GM12878 (cell line): ENCODE results near the gene CD164. TPM values are rescaled to one million over a fixed set of nuclear protein-coding genes. Genes with fewer than 3 reads are reported as not detected.

ENCODE experiments used
- ATAC-seq: fragments of 200-7000 bp; cut with Tn5 transposase; 3 replicates; pipeline ENCODE4 v1.9.1; 2020; ENCODE audit warnings: mild to moderate bottlenecking, moderate library complexity
- BruUV-seq: library from RNA; stranded (reverse); fragments of 400-500 nt; replicated peaks from 2 replicates; lab custom pipeline; 2021; lab: Mats Ljungman, UMichigan
- CTCF ChIA-PET: fragments of 300-600 bp; sonication (Branson Sonifier 250); formaldehyde crosslinking; extraction: SDS; loops from one replicate; lab custom pipeline; 2021; ENCODE audit warnings: inconsistent platforms; lab: Yijun Ruan, JAX
- POLR2A ChIA-PET: fragments of 350-600 bp; formaldehyde crosslinking; extraction: SDS; loops from one replicate; lab custom pipeline; 2021; ENCODE audit warnings: inconsistent platforms; lab: Charles Lee
- RAD21 ChIA-PET: fragments of 300-600 bp; sonication (Branson Sonifier 250); formaldehyde crosslinking; loops from one replicate; lab custom pipeline; 2023; ENCODE audit warnings: antibody characterized with exemption; ENCODE audit not compliant: unreplicated experiment; lab: Charles Lee
- SMC1A ChIA-PET: fragments of 300-600 bp; sonication (Branson Sonifier 250); formaldehyde crosslinking; loops from one replicate; lab custom pipeline; 2023; ENCODE audit not compliant: unreplicated experiment, uncharacterized antibody; lab: Charles Lee
- DNase-seq: peaks from one replicate; pipeline ENCODE4 v3.0.0-alpha.2; 2011; ENCODE audit warnings: low read depth, low spot score
- FAIRE-seq: peaks from 3 replicates; lab custom pipeline; 2011; peaks lifted over from hg19 to GRCh38; lab: Jason Lieb, UNC
- H2AFZ ChIP-seq: 2 replicates; pipeline ENCODE4 v1.6.0; 2011; ENCODE audit warnings: low read depth, low read length, control low read depth; ENCODE audit not compliant: control insufficient read depth
- H3K27ac ChIP-seq: 2 replicates; pipeline ENCODE4 v1.5.1; 2011; ENCODE audit warnings: control low read depth; ENCODE audit not compliant: control insufficient read depth, insufficient read depth
- H3K27me3 ChIP-seq, 2 experiments: replicated peaks in 1 of 2; 2 replicates each; pipeline versions ENCODE4 v1.6.0 to v1.6.1; 2011; ENCODE audit warnings: low read length in 1 of 2; ENCODE audit not compliant: control insufficient read depth in 2 of 2, insufficient read depth in 2 of 2
- H3K36me3 ChIP-seq, 2 experiments: 2 replicates each; pipeline ENCODE4 v1.5.1; 2011; ENCODE audit warnings: low read length in 1 of 2; ENCODE audit not compliant: control insufficient read depth in 2 of 2, insufficient read depth in 2 of 2
- H3K4me1 ChIP-seq: 2 replicates; pipeline ENCODE4 v1.6.1; 2011; ENCODE audit warnings: mild to moderate bottlenecking, low read length, moderate library complexity, mixed read lengths; ENCODE audit not compliant: control insufficient read depth, insufficient read depth
- H3K4me2 ChIP-seq: 2 replicates; pipeline ENCODE4 v1.6.0; 2011; ENCODE audit warnings: control low read depth; ENCODE audit not compliant: control insufficient read depth, insufficient read depth
- H3K4me3 ChIP-seq: fragments of 200-600 bp; sonication (generic); 2 replicates; pipeline ENCODE4 v1.5.1; 2016
- H3K79me2 ChIP-seq: 2 replicates; pipeline ENCODE4 v1.6.0; 2011; ENCODE audit warnings: low read length; ENCODE audit not compliant: control insufficient read depth, insufficient read depth
- H3K9ac ChIP-seq: 2 replicates; pipeline ENCODE4 v1.8.0; 2011; ENCODE audit warnings: low read length, control low read depth, mixed read lengths; ENCODE audit not compliant: control insufficient read depth, insufficient read depth
- H3K9me3 ChIP-seq: replicated peaks from 3 replicates; pipeline ENCODE4 v1.5.1; 2011; ENCODE audit warnings: mild to moderate bottlenecking, low read length; ENCODE audit not compliant: control insufficient read depth, insufficient read depth
- H4K20me1 ChIP-seq: 2 replicates; pipeline ENCODE4 v1.6.0; 2011; ENCODE audit not compliant: control insufficient read depth, insufficient read depth
- BCL11A ChIP-seq: IDR thresholded peaks from 2 replicates; pipeline ENCODE4 v1.6.1; 2011; ENCODE audit warnings: low read depth, low read length
- CBX5 ChIP-seq: sonication (generic); IDR thresholded peaks from 2 replicates; pipeline ENCODE4 v1.6.1; 2016; ENCODE audit warnings: low read depth, moderate library complexity, mild to moderate bottlenecking, inconsistent platforms
- ETV6 ChIP-seq, 2 experiments: fragments of 450-650 bp in 1 of 2; IDR thresholded peaks in 1 of 2; conservative IDR thresholded peaks in 1 of 2; 2 replicates each; pipeline ENCODE4 v1.6.1; 2014; ENCODE audit warnings: antibody characterized with exemption in 1 of 2, borderline replicate concordance in 1 of 2, low read depth in 1 of 2, mild to moderate bottlenecking in 1 of 2, moderate library complexity in 1 of 2
- PML ChIP-seq: IDR thresholded peaks from 2 replicates; pipeline ENCODE4 v1.6.1; 2012; ENCODE audit warnings: low read length, inconsistent platforms
- POU2F2 ChIP-seq: IDR thresholded peaks from 3 replicates; pipeline ENCODE4 v1.6.1; 2011; ENCODE audit warnings: low read depth, mild to moderate bottlenecking, low read length, borderline replicate concordance
- RELA ChIP-seq: fragments of 450-650 bp; IDR thresholded peaks from 2 replicates; pipeline ENCODE4 v1.8.0; 2014; ENCODE audit warnings: borderline replicate concordance; ENCODE audit not compliant: partially characterized antibody
- SIN3A ChIP-seq: IDR thresholded peaks from 2 replicates; pipeline ENCODE4 v1.6.1; 2012; ENCODE audit warnings: low read depth, low read length, improper control_type of control experiment
- TCF3 ChIP-seq: IDR thresholded peaks from 2 replicates; pipeline ENCODE4 v1.6.1; 2012; ENCODE audit warnings: low read depth, mild to moderate bottlenecking, low read length, borderline replicate concordance; ENCODE audit not compliant: insufficient read depth
- ZNF24 ChIP-seq: fragments of 450-650 bp; IDR thresholded peaks from 2 replicates; pipeline ENCODE4 v1.6.1; 2017; ENCODE audit warnings: antibody characterized with exemption, mild to moderate bottlenecking
- WGBS: methylation state at CpG from one replicate; pipeline ENCODE4 v1.1.6; 2016; ENCODE audit warnings: low lambda C conversion rate; ENCODE audit not compliant: insufficient replicate concordance, insufficient coverage; ENCODE audit errors: missing lambda C conversion rate; 5-methylcytosine and 5-hydroxymethylcytosine counted together
- in situ Hi-C: fragments of 300-500 bp; cut with MboI; formaldehyde crosslinking; loops from 9 replicates; pipeline ENCODE4 v1.14.3; 2018; ENCODE audit warnings: mixed read lengths
- intact Hi-C: fragments of 100-400 bp; cut with micrococcal nuclease; formaldehyde crosslinking; loops from one replicate; pipeline ENCODE4 v1.14.2; 2022; ENCODE audit not compliant: unreplicated experiment
- polyA plus RNA-seq, 11 experiments: library from polyadenylated mRNA; depleted of rRNA in 4 of 11; unstranded in 6 of 11; stranded (reverse) in 5 of 11; fragments of >200 nt; fragmentation: Nextera tagmentation in 4 of 11; fragmentation: Illumina TruSeq in 1 of 11; extraction: Ambion mirVana in 4 of 11; extraction: Trizol in 1 of 11; gene quantifications; 1 replicate in 1 of 11; 2 replicates in 10 of 11; pipeline versions ENCODE4 v1.2.1 to v1.2.3, GENCODE V29; 2011 to 2016; ENCODE audit warnings: inconsistent platforms in 2 of 11, missing spikeins in 2 of 11, low read depth in 1 of 11
- total RNA-seq, 4 experiments: library from RNA; depleted of rRNA in 3 of 4; stranded (reverse); fragments of >200 nt in 3 of 4; fragmentation: Illumina TruSeq in 1 of 4; extraction: Trizol in 1 of 4; gene quantifications; 2 replicates each; pipeline versions ENCODE4 v1.2.1 to v1.2.3, GENCODE V29; 2013 to 2021
- TF ChIP-seq, protein P1 (sequence below): fragments of 450-650 bp; IDR thresholded peaks from 2 replicates; pipeline ENCODE4 v1.6.1; 2018; ENCODE audit warnings: borderline replicate concordance, mild to moderate bottlenecking; ENCODE audit not compliant: partially characterized antibody

The CD164 gene
- total and polyA plus RNA-seq, 10 of the 15 experiments (the other 5 are each of a cell fraction or from before 2014, with no cell fraction given): 145 to 447 (median 211) TPM

- TF ChIP-seq TCF3 (no peak), CBX5 (no peak), ZNF24 (no peak), ETV6 (conservative IDR thresholded peaks at IDR 0.05 in 1 of 2, IDR thresholded peaks at IDR 0.05 in 1 of 2; ENCODE audit: borderline replicate concordance in 1 of 2, low read depth in 1 of 2) (no peak)
- TF ChIP-seq, protein P1, sequence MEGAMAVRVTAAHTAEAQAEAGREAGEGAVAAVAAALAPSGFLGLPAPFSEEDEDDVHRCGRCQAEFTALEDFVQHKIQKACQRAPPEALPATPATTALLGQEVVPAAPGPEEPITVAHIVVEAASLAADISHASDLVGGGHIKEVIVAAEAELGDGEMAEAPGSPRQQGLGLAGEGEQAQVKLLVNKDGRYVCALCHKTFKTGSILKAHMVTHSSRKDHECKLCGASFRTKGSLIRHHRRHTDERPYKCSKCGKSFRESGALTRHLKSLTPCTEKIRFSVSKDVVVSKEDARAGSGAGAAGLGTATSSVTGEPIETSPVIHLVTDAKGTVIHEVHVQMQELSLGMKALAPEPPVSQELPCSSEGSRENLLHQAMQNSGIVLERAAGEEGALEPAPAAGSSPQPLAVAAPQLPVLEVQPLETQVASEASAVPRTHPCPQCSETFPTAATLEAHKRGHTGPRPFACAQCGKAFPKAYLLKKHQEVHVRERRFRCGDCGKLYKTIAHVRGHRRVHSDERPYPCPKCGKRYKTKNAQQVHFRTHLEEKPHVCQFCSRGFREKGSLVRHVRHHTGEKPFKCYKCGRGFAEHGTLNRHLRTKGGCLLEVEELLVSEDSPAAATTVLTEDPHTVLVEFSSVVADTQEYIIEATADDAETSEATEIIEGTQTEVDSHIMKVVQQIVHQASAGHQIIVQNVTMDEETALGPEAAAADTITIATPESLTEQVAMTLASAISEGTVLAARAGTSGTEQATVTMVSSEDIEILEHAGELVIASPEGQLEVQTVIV: no peak
These were observed 53.6 kb downstream of the CD164 start (continued) for GRCh38 chr6:109328629-109329028.

- H3K79me2 ChIP-seq: no peaks in the 10 kb centered on the region
- DNase-seq: no peak
- H3K4me1 ChIP-seq: peaks cover 3% of the 10 kb centered on the region
- RAD21 ChIA-PET: no interaction called here
- no peaks in the 10 kb centered on the region for H3K9me3 ChIP-seq
- TF ChIP-seq SIN3A (no peak), BCL11A (no peak), POU2F2 (no peak), RELA (no peak), PML (no peak)
- TF ChIP-seq, all 136 proteins: peak for 0
- Histone ChIP-seq H3K4me3 (no peak overlapping the region), H4K20me1 (no peaks in the 10 kb centered on the region), H3K4me2 (no peak overlapping the region), H3K27ac (no peak overlapping the region), H3K27me3 (no peaks in the 10 kb centered on the region), H3K36me3 (no peaks in the 10 kb centered on the region), H3K9ac (no peak overlapping the region), H2AFZ (no peak overlapping the region)
- ATAC-seq: no peak
- POLR2A ChIA-PET: no interaction called here
- SMC1A ChIA-PET: interaction anchor here (0.6 kb wide), 1 partner anchor 140 kb away, joined by 3 read pairs; no protein-coding TSS in a partner anchor
- in situ Hi-C loops (no loop called here), intact Hi-C loops (no loop called here)
- no TSS peak for BruUV-seq
- 65% methylated on average over 1 of the region's 1 CpG for WGBS
- CTCF ChIA-PET: interaction anchor here (0.5 to 1.5 kb wide), 3 partner anchors 26 to 122 kb away, joined by 3 to 4 read pairs (median 3); no protein-coding TSS in a partner anchor
- no peak for FAIRE-seq
These were observed 54.3 kb downstream of the CD164 start for GRCh38 chr6:109327959-109328358.
